Breast epithelium (tissue), 3 donors: ENCODE data around the gene VCX2.

Source experiments
- POLR2A ChIP-seq: fragments of 450-650 bp; IDR thresholded peaks from one replicate; pipeline ENCODE4 v1.6.1; 2016; ENCODE audit warnings: antibody characterized with exemption, mild to moderate bottlenecking, moderate library complexity
- POLR2AphosphoS5 ChIP-seq, 3 donors: sonication (generic); formaldehyde crosslinking; IDR thresholded peaks; one replicate each; pipeline ENCODE4 v1.6.1; 2017; ENCODE audit warnings: antibody characterized with exemption in 3 of 3
- TF ChIP-seq, protein P1 (sequence below), 3 donors: fragments of 450-650 bp; IDR thresholded peaks; one replicate each; pipeline ENCODE4 v1.5.1; 2016 to 2017; ENCODE audit warnings: antibody characterized with exemption in 3 of 3, mild to moderate bottlenecking in 3 of 3, moderate library complexity in 3 of 3

- TF ChIP-seq POLR2A, result no peak
- TF ChIP-seq, protein P1, sequence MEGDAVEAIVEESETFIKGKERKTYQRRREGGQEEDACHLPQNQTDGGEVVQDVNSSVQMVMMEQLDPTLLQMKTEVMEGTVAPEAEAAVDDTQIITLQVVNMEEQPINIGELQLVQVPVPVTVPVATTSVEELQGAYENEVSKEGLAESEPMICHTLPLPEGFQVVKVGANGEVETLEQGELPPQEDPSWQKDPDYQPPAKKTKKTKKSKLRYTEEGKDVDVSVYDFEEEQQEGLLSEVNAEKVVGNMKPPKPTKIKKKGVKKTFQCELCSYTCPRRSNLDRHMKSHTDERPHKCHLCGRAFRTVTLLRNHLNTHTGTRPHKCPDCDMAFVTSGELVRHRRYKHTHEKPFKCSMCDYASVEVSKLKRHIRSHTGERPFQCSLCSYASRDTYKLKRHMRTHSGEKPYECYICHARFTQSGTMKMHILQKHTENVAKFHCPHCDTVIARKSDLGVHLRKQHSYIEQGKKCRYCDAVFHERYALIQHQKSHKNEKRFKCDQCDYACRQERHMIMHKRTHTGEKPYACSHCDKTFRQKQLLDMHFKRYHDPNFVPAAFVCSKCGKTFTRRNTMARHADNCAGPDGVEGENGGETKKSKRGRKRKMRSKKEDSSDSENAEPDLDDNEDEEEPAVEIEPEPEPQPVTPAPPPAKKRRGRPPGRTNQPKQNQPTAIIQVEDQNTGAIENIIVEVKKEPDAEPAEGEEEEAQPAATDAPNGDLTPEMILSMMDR (IDR thresholded peaks at IDR 0.05), result no peak
- no peak for TF ChIP-seq POLR2AphosphoS5 (IDR thresholded peaks at IDR 0.05)
These were observed 31.4 kb downstream of the VCX2 start for GRCh38 chrX:8139716-8140115.
